ENCODE measurements around the gene NEURL1B. TPM values are rescaled to one million over a fixed set of nuclear protein-coding genes. Genes with fewer than 3 reads are reported as not detected.
"Not testable (repeated sequence)": the region's sequence is repeated elsewhere in the genome, so short reads cannot be mapped to it uniquely, and the experiment has no call there.

Gene NEURL1B
- total RNA-seq, 1 donor from 2014 or later, result 1.5 TPM

- no peak for DNase-seq (ENCODE audit: low read depth in 2 of 2)
Measured at GRCh38 chr5:172634106-172634899, 6.8 kb upstream of the NEURL1B start.

- no peak for DNase-seq (ENCODE audit: low read depth in 2 of 2)
Measured at GRCh38 chr5:172635038-172635437, 6.0 kb upstream of the NEURL1B start.

GRCh38 chr5:172636279-172637050 is 4.6 kb upstream of the NEURL1B start:
- no peak for DNase-seq (ENCODE audit: low read depth in 2 of 2)

GRCh38 chr5:172637110-172637580 is 3.9 kb upstream of the NEURL1B start:
- no peak for DNase-seq (ENCODE audit: low read depth in 2 of 2)

- no peak for DNase-seq (ENCODE audit: low read depth in 2 of 2)
Measured at GRCh38 chr5:172637740-172638139, 3.3 kb upstream of the NEURL1B start.

GRCh38 chr5:172638209-172638768 is 2.8 kb upstream of the NEURL1B start:
- no peak for DNase-seq (ENCODE audit: low read depth in 2 of 2)

- DNase-seq (ENCODE audit: low read depth in 2 of 2), result no peak
Measured at GRCh38 chr5:172640139-172640538, 924 bp upstream of the NEURL1B start.

GRCh38 chr5:172641359-172642050 is 442 bp downstream of the NEURL1B start:
- DNase-seq (ENCODE audit: low read depth in 2 of 2), result no peak

- DNase-seq (ENCODE audit: low read depth in 2 of 2), result no peak
Measured at GRCh38 chr5:172642051-172642409, 967 bp downstream of the NEURL1B start.

- no peak for DNase-seq (ENCODE audit: low read depth in 2 of 2)
Measured at GRCh38 chr5:172642486-172642885, 1.4 kb downstream of the NEURL1B start.

- DNase-seq (ENCODE audit: low read depth in 2 of 2), result no peak
Measured at GRCh38 chr5:172642926-172643871, 2.1 kb downstream of the NEURL1B start.

GRCh38 chr5:172644266-172644665 is 3.2 kb downstream of the NEURL1B start:
- DNase-seq (ENCODE audit: low read depth in 2 of 2), result no peak

GRCh38 chr5:172644711-172645110 is 3.6 kb downstream of the NEURL1B start:
- no peak for DNase-seq (ENCODE audit: low read depth in 2 of 2)

- no peak for DNase-seq (ENCODE audit: low read depth in 2 of 2)
Measured at GRCh38 chr5:172645271-172646055, 4.4 kb downstream of the NEURL1B start.

- DNase-seq (ENCODE audit: low read depth in 2 of 2), result no peak
Measured at GRCh38 chr5:172646716-172647285, 5.7 kb downstream of the NEURL1B start.

GRCh38 chr5:172647352-172648012 is 6.4 kb downstream of the NEURL1B start:
- no peak for DNase-seq (ENCODE audit: low read depth in 2 of 2)

- no peak for DNase-seq (ENCODE audit: low read depth in 2 of 2)
Measured at GRCh38 chr5:172648013-172648381, 6.9 kb downstream of the NEURL1B start.

GRCh38 chr5:172648755-172649154 is 7.7 kb downstream of the NEURL1B start:
- no peak for DNase-seq (ENCODE audit: low read depth in 2 of 2)

GRCh38 chr5:172656496-172656895 is 15.4 kb downstream of the NEURL1B start:
- not testable (repeated sequence) for DNase-seq (ENCODE audit: low read depth in 2 of 2)

Data from dermis microvascular lymphatic vessel endothelial cell (primary cell).